ENCODE results near the gene ZCCHC17.

Gene ZCCHC17

GRCh38 chr1:31387612-31388011 is 90.8 kb downstream of the ZCCHC17 start:
- H3K4me2 ChIP-seq (ENCODE audit: insufficient read depth, low read length, poor library complexity, severe bottlenecking): no peak overlapping the region
- H4K91ac ChIP-seq (ENCODE audit: low read depth, low read length, poor library complexity): no peak overlapping the region
- no peaks in the 10 kb centered on the region for H3K27me3 ChIP-seq (ENCODE audit: control insufficient read depth in 3 of 3, insufficient read depth in 3 of 3, low read depth in 1 of 3, low read length in 3 of 3)
- WGBS, 2 donors (ENCODE audit: extremely low coverage in 2 of 2, insufficient read length in 2 of 2, insufficient replicate concordance in 1 of 2): no CpG with 5 or more reads among the region's 10 CpGs
- no peak overlapping the region for H3K4ac ChIP-seq (ENCODE audit: low read length)
- H3K23ac ChIP-seq (ENCODE audit: low read depth, low read length, poor library complexity): no peak overlapping the region
- H2AK5ac ChIP-seq (ENCODE audit: low read depth, low read length): no peak overlapping the region
- no peak overlapping the region for H3K14ac ChIP-seq (ENCODE audit: low read length)
- no peak overlapping the region for H3K9ac ChIP-seq (ENCODE audit: low read depth, low read length, poor library complexity)
- no peak overlapping the region for H2AFZ ChIP-seq (ENCODE audit: low read length)
- no peak overlapping the region for H2BK15ac ChIP-seq (ENCODE audit: low read length)
- H3K9me3 ChIP-seq (replicated peaks in 1 of 2; ENCODE audit: control insufficient read depth in 2 of 2, insufficient read depth in 1 of 2, low read depth in 1 of 2, low read length in 2 of 2): no peaks in the 10 kb centered on the region
- no peaks in the 10 kb centered on the region for H3K4me1 ChIP-seq (ENCODE audit: control insufficient read depth in 2 of 2, insufficient read depth in 1 of 2, low read depth in 1 of 2, low read length in 2 of 2)
- H3K27ac ChIP-seq (replicated peaks; ENCODE audit: low read length): no peak overlapping the region
- no peaks in the 10 kb centered on the region for H3K36me3 ChIP-seq (replicated peaks in 1 of 2; ENCODE audit: control insufficient read depth in 2 of 2, insufficient read depth in 2 of 2, low read length in 2 of 2)
- no peak overlapping the region for H2BK5ac ChIP-seq (ENCODE audit: low read length)
- DNase-seq (ENCODE audit: low spot score): no peak
- H2BK120ac ChIP-seq (ENCODE audit: low read depth, low read length): no peak overlapping the region
- H3K4me3 ChIP-seq (ENCODE audit: low read length in 2 of 2): no peak overlapping the region
- H3K18ac ChIP-seq (ENCODE audit: low read length): no peak overlapping the region
- H3K79me1 ChIP-seq (ENCODE audit: low read depth, low read length): no peaks in the 10 kb centered on the region
- no peak overlapping the region for H2BK12ac ChIP-seq (ENCODE audit: low read length)
- no peak overlapping the region for H4K8ac ChIP-seq (ENCODE audit: low read depth, low read length)

GRCh38 chr1:31389616-31390015 is 92.8 kb downstream of the ZCCHC17 start:
- no peaks in the 10 kb centered on the region for H3K27me3 ChIP-seq (ENCODE audit: control insufficient read depth in 3 of 3, insufficient read depth in 3 of 3, low read depth in 1 of 3, low read length in 3 of 3)
- no peak overlapping the region for H3K23ac ChIP-seq (ENCODE audit: low read depth, low read length, poor library complexity)
- peaks cover 2% of the 10 kb centered on the region in 2 donors for H3K4me1 ChIP-seq (ENCODE audit: control insufficient read depth in 2 of 2, insufficient read depth in 1 of 2, low read depth in 1 of 2, low read length in 2 of 2)
- no peak overlapping the region for H2BK12ac ChIP-seq (ENCODE audit: low read length)
- H4K91ac ChIP-seq (ENCODE audit: low read depth, low read length, poor library complexity): no peak overlapping the region
- no peak overlapping the region for H2BK15ac ChIP-seq (ENCODE audit: low read length)
- H3K4ac ChIP-seq (ENCODE audit: low read length): no peak overlapping the region
- no peak overlapping the region for H2BK5ac ChIP-seq (ENCODE audit: low read length)
- WGBS, 2 donors (ENCODE audit: extremely low coverage in 2 of 2, insufficient read length in 2 of 2, insufficient replicate concordance in 1 of 2): no CpG with 5 or more reads among the region's 7 CpGs
- H3K14ac ChIP-seq (ENCODE audit: low read length): no peak overlapping the region
- DNase-seq (ENCODE audit: low spot score): no peak
- no peak overlapping the region for H4K8ac ChIP-seq (ENCODE audit: low read depth, low read length)
- no peak overlapping the region for H3K4me2 ChIP-seq (ENCODE audit: insufficient read depth, low read length, poor library complexity, severe bottlenecking)
- H2AFZ ChIP-seq (ENCODE audit: low read length): no peak overlapping the region
- no peak overlapping the region for H2BK120ac ChIP-seq (ENCODE audit: low read depth, low read length)
- no peaks in the 10 kb centered on the region for H3K79me1 ChIP-seq (ENCODE audit: low read depth, low read length)
- H2AK5ac ChIP-seq (ENCODE audit: low read depth, low read length): no peak overlapping the region
- no peak overlapping the region for H3K18ac ChIP-seq (ENCODE audit: low read length)
- no peak overlapping the region for H3K27ac ChIP-seq (replicated peaks; ENCODE audit: low read length)
- no peak overlapping the region for H3K4me3 ChIP-seq (ENCODE audit: low read length in 2 of 2)
- H3K9me3 ChIP-seq (replicated peaks in 1 of 2; ENCODE audit: control insufficient read depth in 2 of 2, insufficient read depth in 1 of 2, low read depth in 1 of 2, low read length in 2 of 2): no peaks in the 10 kb centered on the region
- no peak overlapping the region for H3K9ac ChIP-seq (ENCODE audit: low read depth, low read length, poor library complexity)
- H3K36me3 ChIP-seq (replicated peaks in 1 of 2; ENCODE audit: control insufficient read depth in 2 of 2, insufficient read depth in 2 of 2, low read length in 2 of 2): no peaks in the 10 kb centered on the region

- Histone ChIP-seq H2BK12ac (ENCODE audit: low read length) (no peak overlapping the region), H2AK5ac (ENCODE audit: low read depth, low read length) (peak overlapping the region; percentile 19), H3K4ac (ENCODE audit: low read length) (no peak overlapping the region), H3K14ac (ENCODE audit: low read length) (no peak overlapping the region), H3K4me2 (ENCODE audit: insufficient read depth, low read length, poor library complexity, severe bottlenecking) (no peak overlapping the region), H3K79me1 (ENCODE audit: low read depth, low read length) (no peaks in the 10 kb centered on the region), H3K23ac (ENCODE audit: low read depth, low read length, poor library complexity) (no peak overlapping the region), H3K36me3 (replicated peaks in 1 of 2; ENCODE audit: control insufficient read depth in 2 of 2, insufficient read depth in 2 of 2, low read length in 2 of 2) (no peaks in the 10 kb centered on the region), H2AFZ (ENCODE audit: low read length) (no peak overlapping the region), H4K91ac (ENCODE audit: low read depth, low read length, poor library complexity) (no peak overlapping the region), H3K4me1 (ENCODE audit: control insufficient read depth in 2 of 2, insufficient read depth in 1 of 2, low read depth in 1 of 2, low read length in 2 of 2) (peaks cover 2% of the 10 kb centered on the region in 2 donors), H2BK120ac (ENCODE audit: low read depth, low read length) (no peak overlapping the region), H3K18ac (ENCODE audit: low read length) (no peak overlapping the region), H2BK15ac (ENCODE audit: low read length) (no peak overlapping the region), H4K8ac (ENCODE audit: low read depth, low read length) (no peak overlapping the region), H2BK5ac (ENCODE audit: low read length) (no peak overlapping the region), H3K9ac (ENCODE audit: low read depth, low read length, poor library complexity) (no peak overlapping the region), H3K9me3 (replicated peaks in 1 of 2; ENCODE audit: control insufficient read depth in 2 of 2, insufficient read depth in 1 of 2, low read depth in 1 of 2, low read length in 2 of 2) (no peaks in the 10 kb centered on the region), H3K4me3 (ENCODE audit: low read length in 2 of 2) (no peak overlapping the region), H3K27ac (replicated peaks; ENCODE audit: low read length) (no peak overlapping the region), H3K27me3 (ENCODE audit: control insufficient read depth in 3 of 3, insufficient read depth in 3 of 3, low read depth in 1 of 3, low read length in 3 of 3) (no peaks in the 10 kb centered on the region)
- DNase-seq (ENCODE audit: low spot score): no peak
- no CpG with 5 or more reads among the region's 7 CpGs for WGBS, 2 donors (ENCODE audit: extremely low coverage in 2 of 2, insufficient read length in 2 of 2, insufficient replicate concordance in 1 of 2)
These were observed 93.2 kb downstream of the ZCCHC17 start for GRCh38 chr1:31390071-31390470.

GRCh38 chr1:31393463-31393862 is 96.6 kb downstream of the ZCCHC17 start:
- Histone ChIP-seq H3K4me3 (ENCODE audit: low read length in 2 of 2) (no peak overlapping the region), H3K27ac (replicated peaks; ENCODE audit: low read length) (no peak overlapping the region), H2AFZ (ENCODE audit: low read length) (no peak overlapping the region), H3K14ac (ENCODE audit: low read length) (no peak overlapping the region), H3K4ac (ENCODE audit: low read length) (no peak overlapping the region), H3K4me2 (ENCODE audit: insufficient read depth, low read length, poor library complexity, severe bottlenecking) (no peak overlapping the region), H3K4me1 (ENCODE audit: control insufficient read depth in 2 of 2, insufficient read depth in 1 of 2, low read depth in 1 of 2, low read length in 2 of 2) (peaks cover 2 to 10% of the 10 kb centered on the region in 2 donors), H4K8ac (ENCODE audit: low read depth, low read length) (no peak overlapping the region), H3K27me3 (ENCODE audit: control insufficient read depth in 3 of 3, insufficient read depth in 3 of 3, low read depth in 1 of 3, low read length in 3 of 3) (no peaks in the 10 kb centered on the region), H2BK12ac (ENCODE audit: low read length) (no peak overlapping the region), H3K36me3 (replicated peaks in 1 of 2; ENCODE audit: control insufficient read depth in 2 of 2, insufficient read depth in 2 of 2, low read length in 2 of 2) (no peaks in the 10 kb centered on the region), H2BK15ac (ENCODE audit: low read length) (no peak overlapping the region), H3K79me1 (ENCODE audit: low read depth, low read length) (no peaks in the 10 kb centered on the region), H4K91ac (ENCODE audit: low read depth, low read length, poor library complexity) (no peak overlapping the region), H3K23ac (ENCODE audit: low read depth, low read length, poor library complexity) (no peak overlapping the region), H3K18ac (ENCODE audit: low read length) (no peak overlapping the region), H3K9me3 (replicated peaks in 1 of 2; ENCODE audit: control insufficient read depth in 2 of 2, insufficient read depth in 1 of 2, low read depth in 1 of 2, low read length in 2 of 2) (no peaks in the 10 kb centered on the region), H3K9ac (ENCODE audit: low read depth, low read length, poor library complexity) (no peak overlapping the region), H2AK5ac (ENCODE audit: low read depth, low read length) (no peak overlapping the region), H2BK5ac (ENCODE audit: low read length) (no peak overlapping the region), H2BK120ac (ENCODE audit: low read depth, low read length) (no peak overlapping the region)
- no peak for DNase-seq (ENCODE audit: low spot score)
